ENCODE data around the gene MPV17. TPM values are rescaled to one million over a fixed set of nuclear protein-coding genes. Genes with fewer than 3 reads are reported as not detected.

The MPV17 gene
- total and polyA plus RNA-seq, 2 of the 13 experiments (the other 11 are each of a cell fraction or from before 2014, with no cell fraction given) = 48.9 to 129 TPM

GRCh38 chr2:27370026-27370815 is 47.3 kb upstream of the MPV17 start, which contains the start of the genes EIF2B4 and SNX17 (continued):
- TF ChIP-seq MAF1 (CRISPR knock-in tag; IDR thresholded peaks at IDR 0.05; ENCODE audit: borderline replicate concordance) (peak; percentile 98), ZNF235 (CRISPR knock-in tag; IDR thresholded peaks at IDR 0.05; ENCODE audit: borderline replicate concordance) (peak; percentile 87; the same call in 1 of the 2 replicates), KIAA2018 (CRISPR knock-in tag; IDR thresholded peaks at IDR 0.05; ENCODE audit: borderline replicate concordance) (peak; percentile 75), POGZ (CRISPR knock-in tag; IDR thresholded peaks at IDR 0.05) (peak; percentile 95), CENPBD1 (CRISPR knock-in tag; IDR thresholded peaks at IDR 0.05; ENCODE audit: borderline replicate concordance, low read depth) (peak; percentile 38; the same call in 1 of the 2 replicates), ZNF317 (CRISPR knock-in tag; IDR thresholded peaks at IDR 0.05) (peak; percentile 88), ZNF678 (CRISPR knock-in tag; IDR thresholded peaks at IDR 0.05) (peak; percentile 69), NR2F1 (CRISPR knock-in tag; IDR thresholded peaks at IDR 0.05) (peak; percentile 40 to 93), CEBPB (IDR thresholded peaks at IDR 0.05; ENCODE audit: borderline replicate concordance, low read depth, low read length) (peak; percentile 78), ZNF296 (CRISPR knock-in tag; conservative IDR thresholded peaks at IDR 0.05) (peak; percentile 68; the same call in 1 of the 2 replicates), ZNF557 (CRISPR knock-in tag; IDR thresholded peaks at IDR 0.05) (peak; percentile 81), BCL6 (CRISPR knock-in tag; IDR thresholded peaks at IDR 0.05) (peak; percentile 43; the same call in 1 of the 2 replicates), ZFP36 (IDR thresholded peaks at IDR 0.05; ENCODE audit: borderline replicate concordance, low read depth, low read length, partially characterized antibody) (no peak), ZNF20 (CRISPR knock-in tag; IDR thresholded peaks at IDR 0.05) (peak; percentile 52; the same call in 1 of the 2 replicates), ATF2 (CRISPR knock-in tag; IDR thresholded peaks at IDR 0.05) (peak; percentile 95)
- TF ChIP-seq, protein P1, sequence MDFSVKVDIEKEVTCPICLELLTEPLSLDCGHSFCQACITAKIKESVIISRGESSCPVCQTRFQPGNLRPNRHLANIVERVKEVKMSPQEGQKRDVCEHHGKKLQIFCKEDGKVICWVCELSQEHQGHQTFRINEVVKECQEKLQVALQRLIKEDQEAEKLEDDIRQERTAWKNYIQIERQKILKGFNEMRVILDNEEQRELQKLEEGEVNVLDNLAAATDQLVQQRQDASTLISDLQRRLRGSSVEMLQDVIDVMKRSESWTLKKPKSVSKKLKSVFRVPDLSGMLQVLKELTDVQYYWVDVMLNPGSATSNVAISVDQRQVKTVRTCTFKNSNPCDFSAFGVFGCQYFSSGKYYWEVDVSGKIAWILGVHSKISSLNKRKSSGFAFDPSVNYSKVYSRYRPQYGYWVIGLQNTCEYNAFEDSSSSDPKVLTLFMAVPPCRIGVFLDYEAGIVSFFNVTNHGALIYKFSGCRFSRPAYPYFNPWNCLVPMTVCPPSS (IDR thresholded peaks at IDR 0.05) = no peak

Measured in HepG2 (cell line).